Testis (tissue), 2 donors: ENCODE results near the gene PEMT.

Source experiments
- CTCF ChIP-seq, 3 experiments: fragments of 450-650 bp in 2 of 3; fragments of 200-600 bp in 1 of 3; sonication (generic) in 1 of 3; IDR thresholded peaks; one replicate each; pipeline ENCODE4 v1.5.1; 2016 to 2019; ENCODE audit warnings: antibody characterized with exemption in 3 of 3, mild to moderate bottlenecking in 2 of 3, moderate library complexity in 1 of 3
- POLR2A ChIP-seq: fragments of 450-650 bp; IDR thresholded peaks from one replicate; pipeline ENCODE4 v1.6.1; 2017; ENCODE audit warnings: antibody characterized with exemption, mild to moderate bottlenecking, moderate library complexity

- TF ChIP-seq POLR2A: no peak
- TF ChIP-seq CTCF (IDR thresholded peaks at IDR 0.05): no peak
Observed at GRCh38 chr17:17505610-17506171, 85.8 kb downstream of the PEMT start.
